ENCODE measurements around the gene GOSR2. TPM values are rescaled to one million over a fixed set of nuclear protein-coding genes. Genes with fewer than 3 reads are reported as not detected.

Gene GOSR2
- total and polyA plus RNA-seq, 2 of the 13 experiments (the other 11 are each of a cell fraction or from before 2014, with no cell fraction given): 61.5 to 63.9 TPM

- TF ChIP-seq HINFP (CRISPR knock-in tag; IDR thresholded peaks at IDR 0.05; ENCODE audit: low read depth) (peak; percentile 93), ZNF839 (CRISPR knock-in tag; IDR thresholded peaks at IDR 0.05; ENCODE audit: borderline replicate concordance) (peak; percentile 79), ZNF431 (CRISPR knock-in tag; IDR thresholded peaks at IDR 0.05; ENCODE audit: borderline replicate concordance, low read depth) (peak; percentile 97), ZBTB21 (CRISPR knock-in tag; IDR thresholded peaks at IDR 0.05) (peak; percentile 71; the same call in 1 of the 2 replicates), ZNF446 (CRISPR knock-in tag; IDR thresholded peaks at IDR 0.05) (no peak; the same call in 1 of the 2 replicates), HNF1A (IDR thresholded peaks at IDR 0.05; ENCODE audit: low read depth) (peak; percentile 59; the same call in 1 of the 2 replicates), HNF1A (CRISPR knock-in tag; IDR thresholded peaks at IDR 0.05; ENCODE audit: borderline replicate concordance) (peak; percentile 85), ZNF367 (CRISPR knock-in tag; IDR thresholded peaks at IDR 0.05; ENCODE audit: borderline replicate concordance) (no peak), SCMH1 (CRISPR knock-in tag; IDR thresholded peaks at IDR 0.05; ENCODE audit: borderline replicate concordance) (no peak), ZNF382 (CRISPR knock-in tag; IDR thresholded peaks at IDR 0.05; ENCODE audit: borderline replicate concordance) (no peak), HNRNPK (IDR thresholded peaks at IDR 0.05; ENCODE audit: low read depth, low read length, poor library complexity, severe bottlenecking) (no peak), SP140L (CRISPR knock-in tag; IDR thresholded peaks at IDR 0.05; ENCODE audit: borderline replicate concordance) (no peak), SP1 (IDR thresholded peaks at IDR 0.05) (no peak), SP1 (CRISPR knock-in tag; IDR thresholded peaks at IDR 0.05) (peak; percentile 56; the same call in 1 of the 2 replicates), PRDM10 (CRISPR knock-in tag; IDR thresholded peaks at IDR 0.05; ENCODE audit: low read depth) (peak; percentile 50; the same call in 1 of the 2 replicates), ZNF749 (CRISPR knock-in tag; IDR thresholded peaks at IDR 0.05; ENCODE audit: borderline replicate concordance) (peak; percentile 95; the same call in 1 of the 2 replicates), PHF20 (CRISPR knock-in tag; IDR thresholded peaks at IDR 0.05) (0 out of 2 replicates have a peak, but pooled peaks have one; percentile 9), SYNCRIP (IDR thresholded peaks at IDR 0.05; ENCODE audit: insufficient read depth, low read depth, low read length) (no peak)
Measured at GRCh38 chr17:46943501-46944393, 20.8 kb downstream of the GOSR2 start (continued).

All from HepG2 (cell line).